ENCODE measurements around the gene MAP4K1.
"Not testable (repeated sequence)": the region's sequence is repeated elsewhere in the genome, so short reads cannot be mapped to it uniquely, and the experiment has no call there.

Gene MAP4K1

GRCh38 chr19:38619361-38620174 lies 1.8 kb upstream of the MAP4K1 start:
- no peak for DNase-seq

- peak; percentile 100 for DNase-seq
Observed at GRCh38 chr19:38618590-38619360, 1.0 kb upstream of the MAP4K1 start, which contains the start of gene EIF3K. EIF3K (plus strand) TSS chr19:38619188; CDS start chr19:38619269, 81 bp downstream.

GRCh38 chr19:38617283-38617763 lies 430 bp downstream of the MAP4K1 start:
- no peak for DNase-seq

- DNase-seq: no peak
Observed at GRCh38 chr19:38616265-38616664, 1.5 kb downstream of the MAP4K1 start.

GRCh38 chr19:38615007-38615581 lies 2.7 kb downstream of the MAP4K1 start:
- no peak for DNase-seq

- DNase-seq: no peak
Observed at GRCh38 chr19:38614289-38614688, 3.5 kb downstream of the MAP4K1 start.

GRCh38 chr19:38606131-38606530 lies 11.6 kb downstream of the MAP4K1 start:
- DNase-seq: no peak

- not testable (repeated sequence) for DNase-seq
Observed at GRCh38 chr19:38602856-38603255, 14.9 kb downstream of the MAP4K1 start.

GRCh38 chr19:38599722-38600121 lies 18.0 kb downstream of the MAP4K1 start:
- no peak for DNase-seq

- no peak for DNase-seq
Observed at GRCh38 chr19:38597075-38597474, 20.7 kb downstream of the MAP4K1 start.

GRCh38 chr19:38596057-38596981 lies 21.4 kb downstream of the MAP4K1 start:
- peak; percentile 85 for DNase-seq

- no peak for DNase-seq
Observed at GRCh38 chr19:38592940-38593339, 24.8 kb downstream of the MAP4K1 start.

GRCh38 chr19:38588041-38588440 lies 29.7 kb downstream of the MAP4K1 start:
- DNase-seq: no peak

- no peak for DNase-seq
Observed at GRCh38 chr19:38587562-38587961, 30.2 kb downstream of the MAP4K1 start.

GRCh38 chr19:38583985-38584305 lies 33.8 kb downstream of the MAP4K1 start:
- DNase-seq: no peak

- no peak for DNase-seq
Observed at GRCh38 chr19:38583219-38583984, 34.4 kb downstream of the MAP4K1 start.

GRCh38 chr19:38580080-38580479 lies 37.7 kb downstream of the MAP4K1 start:
- no peak for DNase-seq

- not testable (repeated sequence) for DNase-seq
Observed at GRCh38 chr19:38579304-38579703, 38.4 kb downstream of the MAP4K1 start.

GRCh38 chr19:38577826-38578225 lies 39.9 kb downstream of the MAP4K1 start:
- DNase-seq: no peak

GRCh38 chr19:38571682-38572081 lies 46.1 kb downstream of the MAP4K1 start:
- DNase-seq: no peak

GRCh38 chr19:38569368-38569983 lies 48.3 kb downstream of the MAP4K1 start:
- DNase-seq: no peak
